ENCODE data around the gene ACSS1.

DNA sequence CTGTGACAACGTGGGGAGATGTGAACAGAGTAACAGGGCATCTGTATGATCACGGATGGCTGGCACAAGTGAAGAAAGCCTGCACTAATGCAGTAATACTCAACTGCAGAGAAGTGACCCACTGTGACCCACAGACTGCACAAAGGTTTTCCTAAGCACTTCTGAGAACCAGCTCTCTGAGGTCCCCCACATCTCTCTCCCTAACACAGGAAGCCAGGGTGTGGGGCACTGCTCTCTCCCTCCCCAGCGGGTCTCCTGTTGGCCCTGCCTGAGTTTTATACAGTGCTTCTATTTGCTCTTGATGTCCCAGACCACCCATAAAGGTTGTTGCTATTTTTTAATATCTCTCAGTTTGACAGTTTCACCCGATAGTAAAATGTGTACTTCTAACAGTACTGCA is 76.7 kb downstream of the ACSS1 start:
- TF ChIP-seq, protein P1, sequence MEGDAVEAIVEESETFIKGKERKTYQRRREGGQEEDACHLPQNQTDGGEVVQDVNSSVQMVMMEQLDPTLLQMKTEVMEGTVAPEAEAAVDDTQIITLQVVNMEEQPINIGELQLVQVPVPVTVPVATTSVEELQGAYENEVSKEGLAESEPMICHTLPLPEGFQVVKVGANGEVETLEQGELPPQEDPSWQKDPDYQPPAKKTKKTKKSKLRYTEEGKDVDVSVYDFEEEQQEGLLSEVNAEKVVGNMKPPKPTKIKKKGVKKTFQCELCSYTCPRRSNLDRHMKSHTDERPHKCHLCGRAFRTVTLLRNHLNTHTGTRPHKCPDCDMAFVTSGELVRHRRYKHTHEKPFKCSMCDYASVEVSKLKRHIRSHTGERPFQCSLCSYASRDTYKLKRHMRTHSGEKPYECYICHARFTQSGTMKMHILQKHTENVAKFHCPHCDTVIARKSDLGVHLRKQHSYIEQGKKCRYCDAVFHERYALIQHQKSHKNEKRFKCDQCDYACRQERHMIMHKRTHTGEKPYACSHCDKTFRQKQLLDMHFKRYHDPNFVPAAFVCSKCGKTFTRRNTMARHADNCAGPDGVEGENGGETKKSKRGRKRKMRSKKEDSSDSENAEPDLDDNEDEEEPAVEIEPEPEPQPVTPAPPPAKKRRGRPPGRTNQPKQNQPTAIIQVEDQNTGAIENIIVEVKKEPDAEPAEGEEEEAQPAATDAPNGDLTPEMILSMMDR (conservative IDR thresholded peaks at IDR 0.05; ENCODE audit: low read length): no peak
- no peak for TF ChIP-seq EZH2phosphoT487 (IDR thresholded peaks at IDR 0.05; ENCODE audit: borderline replicate concordance)

Data from Loucy (cell line).